Testis (tissue), 3 donors: ENCODE measurements around the gene P2RY10. TPM values are rescaled to one million over a fixed set of nuclear protein-coding genes. Genes with fewer than 3 reads are reported as not detected.
"Not testable (repeated sequence)": the region's sequence is repeated elsewhere in the genome, so short reads cannot be mapped to it uniquely, and the experiment has no call there.

Source experiments
- DNase-seq: peaks from one replicate; pipeline ENCODE4 v3.0.0-alpha.2; 2019
- H3K27ac ChIP-seq, 2 donors: fragments of 200-600 bp; sonication (generic); one replicate each; pipeline ENCODE4 v1.5.1; 2019
- H3K27me3 ChIP-seq: fragments of 200-600 bp; sonication (generic); one replicate; pipeline ENCODE4 v1.5.1; 2019
- H3K36me3 ChIP-seq: fragments of 200-600 bp; sonication (generic); one replicate; pipeline ENCODE4 v1.5.1; 2017; ENCODE audit warnings: low read depth; ENCODE audit errors: missing control alignments
- H3K4me1 ChIP-seq: fragments of 200-600 bp; sonication (generic); one replicate; pipeline ENCODE4 v1.5.1; 2019
- H3K4me3 ChIP-seq, 2 donors: fragments of 200-600 bp; sonication (generic); one replicate each; pipeline ENCODE4 v1.5.1; 2017 to 2019
- H3K9me3 ChIP-seq: fragments of 200-600 bp; sonication (generic); one replicate; pipeline ENCODE4 v1.5.1; 2017
- POLR2A ChIP-seq: fragments of 450-650 bp; IDR thresholded peaks from one replicate; pipeline ENCODE4 v1.6.1; 2017; ENCODE audit warnings: antibody characterized with exemption, mild to moderate bottlenecking, moderate library complexity
- WGBS, 2 donors: methylation state at CpG; one replicate each; pipeline ENCODE4 v1.1.5; 2018; 5-methylcytosine and 5-hydroxymethylcytosine counted together
- intact Hi-C: fragments of 100-400 bp; cut with DNase I; formaldehyde crosslinking; loops from one replicate; pipeline ENCODE4 v1.15.1; 2023; ENCODE audit warnings: low total_unique reads
- microRNA-seq, 2 donors: library from miRNA; unstranded; fragments of <30 nt; microRNA quantifications; one replicate each; pipeline ENCODE4, GENCODE V29; 2016; ENCODE audit warnings: borderline number of aligned reads in 2 of 2, borderline replicate concordance in 1 of 2
- polyA plus RNA-seq: library from polyadenylated mRNA; stranded (reverse); fragments of 350-450 nt; fragmentation: Illumina TruSeq; extraction: RNeasy Lipid Tissue Mini Kit (QIAGEN cat#74804); gene quantifications from one replicate; pipeline ENCODE4 v1.2.3, GENCODE V29; 2014; ENCODE audit warnings: low read depth, low replicate concordance; ENCODE audit not compliant: insufficient read depth
- total RNA-seq, 2 donors: library from RNA; depleted of rRNA; stranded (reverse); fragments of >200 nt; gene quantifications; one replicate each; pipeline ENCODE4 v1.2.3, GENCODE V29; 2016
- TF ChIP-seq, protein P1 (sequence below), 3 experiments: fragments of 450-650 bp in 2 of 3; fragments of 200-600 bp in 1 of 3; sonication (generic) in 1 of 3; IDR thresholded peaks; one replicate each; pipeline ENCODE4 v1.5.1; 2016 to 2019; ENCODE audit warnings: antibody characterized with exemption in 3 of 3, mild to moderate bottlenecking in 2 of 3, moderate library complexity in 1 of 3

Gene P2RY10
- total and polyA plus RNA-seq, 3 donors from 2014 or later, result 0.46 to 0.81 TPM; not detected in 1

- Histone ChIP-seq H3K36me3 (no peaks in the 10 kb centered on the region), H3K9me3 (no peaks in the 10 kb centered on the region), H3K4me3 (no peak overlapping the region), H3K27me3 (no peaks in the 10 kb centered on the region), H3K27ac (no peak overlapping the region), H3K4me1 (no peaks in the 10 kb centered on the region)
- no peak for TF ChIP-seq POLR2A
- TF ChIP-seq, protein P1, sequence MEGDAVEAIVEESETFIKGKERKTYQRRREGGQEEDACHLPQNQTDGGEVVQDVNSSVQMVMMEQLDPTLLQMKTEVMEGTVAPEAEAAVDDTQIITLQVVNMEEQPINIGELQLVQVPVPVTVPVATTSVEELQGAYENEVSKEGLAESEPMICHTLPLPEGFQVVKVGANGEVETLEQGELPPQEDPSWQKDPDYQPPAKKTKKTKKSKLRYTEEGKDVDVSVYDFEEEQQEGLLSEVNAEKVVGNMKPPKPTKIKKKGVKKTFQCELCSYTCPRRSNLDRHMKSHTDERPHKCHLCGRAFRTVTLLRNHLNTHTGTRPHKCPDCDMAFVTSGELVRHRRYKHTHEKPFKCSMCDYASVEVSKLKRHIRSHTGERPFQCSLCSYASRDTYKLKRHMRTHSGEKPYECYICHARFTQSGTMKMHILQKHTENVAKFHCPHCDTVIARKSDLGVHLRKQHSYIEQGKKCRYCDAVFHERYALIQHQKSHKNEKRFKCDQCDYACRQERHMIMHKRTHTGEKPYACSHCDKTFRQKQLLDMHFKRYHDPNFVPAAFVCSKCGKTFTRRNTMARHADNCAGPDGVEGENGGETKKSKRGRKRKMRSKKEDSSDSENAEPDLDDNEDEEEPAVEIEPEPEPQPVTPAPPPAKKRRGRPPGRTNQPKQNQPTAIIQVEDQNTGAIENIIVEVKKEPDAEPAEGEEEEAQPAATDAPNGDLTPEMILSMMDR (IDR thresholded peaks at IDR 0.05), result no peak
- no peak for DNase-seq
- intact Hi-C loops, result no loop called here
- WGBS, 2 donors, result 81 to 92% methylated on average over 3 of the region's 3 CpGs
Observed at GRCh38 chrX:78964598-78964997, 19.4 kb downstream of the P2RY10 start.

DNA sequence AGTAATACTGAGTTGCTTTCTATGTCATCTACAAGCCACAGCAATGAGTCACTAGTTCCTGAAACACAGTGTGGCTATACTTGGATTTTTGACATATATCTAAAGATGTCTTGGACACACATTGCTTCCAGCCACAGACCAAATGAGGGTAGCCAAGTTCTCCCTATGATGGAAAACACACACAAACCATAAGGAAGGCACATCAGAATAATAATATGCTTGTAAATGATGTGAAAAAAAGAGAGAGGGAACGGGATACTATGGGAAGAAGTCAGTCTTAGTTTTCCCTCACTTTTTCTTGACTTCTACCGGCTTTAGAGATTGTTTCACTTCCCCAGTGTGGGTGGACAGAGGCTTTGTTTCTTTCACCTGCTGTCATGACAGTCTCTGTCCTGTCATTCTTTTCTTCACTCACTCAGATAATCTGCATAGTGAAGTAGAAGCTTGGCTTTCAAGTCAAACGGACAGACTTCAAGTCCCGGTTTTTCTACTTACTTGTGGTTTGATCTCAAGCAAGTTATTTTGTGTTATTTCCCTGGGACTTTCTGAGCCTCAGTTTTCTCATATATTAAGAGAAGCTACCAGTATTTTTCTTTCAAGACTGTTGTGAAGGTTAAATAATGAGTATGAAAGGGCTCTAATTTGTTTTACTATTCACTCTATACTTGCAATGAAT is 34.7 kb downstream of the P2RY10 start:
- Histone ChIP-seq H3K9me3 (no peaks in the 10 kb centered on the region), H3K27ac (no peak overlapping the region), H3K27me3 (no peaks in the 10 kb centered on the region), H3K4me1 (no peaks in the 10 kb centered on the region), H3K4me3 (no peak overlapping the region), H3K36me3 (no peaks in the 10 kb centered on the region)
- intact Hi-C loops, result no loop called here
- DNase-seq, result no peak
- WGBS, 2 donors, result 47 to 58% methylated on average over 4 of the region's 4 CpGs
- TF ChIP-seq, protein P1 (IDR thresholded peaks at IDR 0.05), result no peak
- TF ChIP-seq POLR2A, result no peak

- no peak for TF ChIP-seq POLR2A
- TF ChIP-seq, protein P1 (IDR thresholded peaks at IDR 0.05), result no peak
- no peak overlapping the region for H3K27ac ChIP-seq
- H3K36me3 ChIP-seq, result no peaks in the 10 kb centered on the region
- 40 to 70% methylated on average over 1 of the region's 1 CpG for WGBS, 2 donors
- no peak for DNase-seq
- H3K27me3 ChIP-seq, result no peaks in the 10 kb centered on the region
- H3K9me3 ChIP-seq, result no peaks in the 10 kb centered on the region
- no peaks in the 10 kb centered on the region for H3K4me1 ChIP-seq
- intact Hi-C loops, result no loop called here
- no peak overlapping the region for H3K4me3 ChIP-seq
Observed at GRCh38 chrX:78989349-78989748, 44.2 kb downstream of the P2RY10 start.

- intact Hi-C loops, result no loop called here
- H3K27me3 ChIP-seq, result no peaks in the 10 kb centered on the region
- no peaks in the 10 kb centered on the region for H3K4me1 ChIP-seq
- TF ChIP-seq POLR2A, result no peak
- TF ChIP-seq, protein P1 (IDR thresholded peaks at IDR 0.05), result no peak
- no peaks in the 10 kb centered on the region for H3K36me3 ChIP-seq
- WGBS, 2 donors, result 65 to 74% methylated on average over 4 to 5 of the region's 5 CpGs
- no peak overlapping the region for H3K27ac ChIP-seq
- H3K9me3 ChIP-seq, result no peaks in the 10 kb centered on the region
- DNase-seq, result no peak
- H3K4me3 ChIP-seq, result no peak overlapping the region
Observed at GRCh38 chrX:78997870-78998558, 52.8 kb downstream of the P2RY10 start.

- H3K27me3 ChIP-seq, H3K36me3 ChIP-seq, H3K4me3 ChIP-seq, H3K27ac ChIP-seq, DNase-seq, H3K4me1 ChIP-seq, H3K9me3 ChIP-seq, intact Hi-C loops: not testable (repeated sequence)
- 50 to 79% methylated on average over 1 of the region's 1 CpG for WGBS, 2 donors
Observed at GRCh38 chrX:79007540-79007939, 62.3 kb downstream of the P2RY10 start.

Small RNA genes lying within 50 kb of the gene (microRNA-seq; reads per million reads assigned to microRNA genes)
- 0 reads per million in 2 donors for gene MIR4328

Other genes starting within 250 kb of the P2RY10 start
- gene LPAR4, start 197.7 kb upstream of the P2RY10 start, total RNA-seq, result under 1 TPM; 0.94 to 0.99 TPM
- not detected for gene LPAR4, start 197.7 kb upstream of the P2RY10 start, polyA plus RNA-seq
- 1 to 10 TPM in 1 of 2 donors, under 1 TPM in 1; 0.08 to 1.1 TPM for gene GPR174, start 199.3 kb downstream of the P2RY10 start, total RNA-seq
- gene GPR174, start 199.3 kb downstream of the P2RY10 start, polyA plus RNA-seq, result 0.33 TPM